WTC11 (cell line): ENCODE results near the gene RASL10A. TPM values are rescaled to one million over a fixed set of nuclear protein-coding genes. Genes with fewer than 3 reads are reported as not detected.
A peak's percentile ranks its signal among the peaks of the same experiment; 100 is the strongest.

ENCODE experiments used
- ATAC-seq: fragments of 200-7000 bp; cut with Tn5 transposase; 2 replicates; pipeline ENCODE4 v1.10.0; 2021; ENCODE audit warnings: mild to moderate bottlenecking, moderate library complexity
- CTCF ChIA-PET: fragments of 300-600 bp; sonication (Branson Sonifier 250); formaldehyde crosslinking; loops from one replicate; lab custom pipeline; 2021; ENCODE audit warnings: antibody characterized with exemption; lab: Charles Lee
- POLR2A ChIA-PET: fragments of 350-600 bp; sonication (Branson Sonifier 250); formaldehyde crosslinking; loops from one replicate; lab custom pipeline; 2021; ENCODE audit warnings: antibody characterized with exemption; lab: Charles Lee
- DNase-seq: peaks from one replicate; pipeline ENCODE4 v3.0.0; 2021; ENCODE audit warnings: low spot score
- H3K27ac Mint-ChIP-seq: 2 replicates; pipeline ENCODE4 v1.8.0; 2021; ENCODE audit warnings: mixed read lengths
- H3K27me3 Mint-ChIP-seq: 2 replicates; pipeline ENCODE4 v1.8.0; 2021; ENCODE audit warnings: low read depth, mild to moderate bottlenecking, moderate library complexity, mixed read lengths
- H3K36me3 Mint-ChIP-seq: 2 replicates; pipeline ENCODE4 v1.8.0; 2021; ENCODE audit warnings: mixed read lengths
- H3K4me1 Mint-ChIP-seq: 2 replicates; pipeline ENCODE4 v1.8.0; 2022; ENCODE audit warnings: mixed read lengths
- H3K4me3 Mint-ChIP-seq: 2 replicates; pipeline ENCODE4 v1.8.0; 2021; ENCODE audit warnings: mild to moderate bottlenecking, moderate library complexity, mixed read lengths
- H3K9me3 Mint-ChIP-seq: 2 replicates; pipeline ENCODE4 v1.8.0; 2021; ENCODE audit warnings: mixed read lengths
- CREM ChIP-seq: sonication (generic); formaldehyde crosslinking; IDR thresholded peaks from 2 replicates; pipeline ENCODE4 v1.8.1; 2022; ENCODE audit warnings: mild to moderate bottlenecking, missing genetic modification reagents, moderate library complexity
- E2F4 ChIP-seq: sonication (generic); formaldehyde crosslinking; IDR thresholded peaks from 2 replicates; pipeline ENCODE4 v1.8.1; 2022; ENCODE audit warnings: low read depth, mild to moderate bottlenecking, moderate library complexity, missing genetic modification reagents, borderline replicate concordance
- EMX1 ChIP-seq: fragments of 250-450 bp; sonication (Bioruptor Pico); IDR thresholded peaks from 2 replicates; pipeline ENCODE4 v1.8.0; 2021; ENCODE audit warnings: mild to moderate bottlenecking
- ERG ChIP-seq: fragments of 250-450 bp; sonication (Bioruptor Pico); IDR thresholded peaks from 2 replicates; pipeline ENCODE4 v1.8.0; 2021; ENCODE audit warnings: mild to moderate bottlenecking
- HMGXB4 ChIP-seq: sonication (generic); formaldehyde crosslinking; IDR thresholded peaks from 2 replicates; pipeline ENCODE4 v1.8.1; 2023; ENCODE audit warnings: mild to moderate bottlenecking, moderate library complexity, missing genetic modification reagents
- IRF2 ChIP-seq: sonication (generic); formaldehyde crosslinking; IDR thresholded peaks from 2 replicates; pipeline ENCODE4 v1.8.0; 2022; ENCODE audit warnings: low read depth, missing genetic modification reagents, borderline replicate concordance
- KAT7 ChIP-seq: sonication (generic); formaldehyde crosslinking; IDR thresholded peaks from 2 replicates; pipeline ENCODE4 v1.8.1; 2023; ENCODE audit warnings: missing genetic modification reagents, mild to moderate bottlenecking, borderline replicate concordance
- PRDM15 ChIP-seq: sonication (generic); formaldehyde crosslinking; IDR thresholded peaks from 2 replicates; pipeline ENCODE4 v1.8.0; 2022; ENCODE audit warnings: missing genetic modification reagents
- PREB ChIP-seq: sonication (generic); formaldehyde crosslinking; IDR thresholded peaks from 2 replicates; pipeline ENCODE4 v1.8.1; 2022; ENCODE audit warnings: mild to moderate bottlenecking, missing genetic modification reagents, moderate library complexity, borderline replicate concordance
- ZBTB43 ChIP-seq: sonication (generic); formaldehyde crosslinking; IDR thresholded peaks from 2 replicates; pipeline ENCODE4 v1.8.1; 2023; ENCODE audit warnings: mild to moderate bottlenecking, missing genetic modification reagents
- ZNF232 ChIP-seq: sonication (generic); formaldehyde crosslinking; IDR thresholded peaks from 2 replicates; pipeline ENCODE4 v1.8.0; 2022; ENCODE audit warnings: mild to moderate bottlenecking, missing genetic modification reagents
- ZNF263 ChIP-seq: sonication (generic); formaldehyde crosslinking; IDR thresholded peaks from 2 replicates; pipeline ENCODE4 v1.8.1; 2022; ENCODE audit warnings: low read depth, mild to moderate bottlenecking, moderate library complexity, missing genetic modification reagents
- ZNF423 ChIP-seq: fragments of 250-450 bp; sonication (Bioruptor Pico); IDR thresholded peaks from 2 replicates; pipeline ENCODE4 v2.1.2; 2022; ENCODE audit warnings: mild to moderate bottlenecking, moderate library complexity
- total RNA-seq: library from RNA; stranded (reverse); gene quantifications from 3 replicates; pipeline ENCODE4 v1.2.3, GENCODE V29; 2021

RASL10A gene
- total RNA-seq, 1 experiment from 2014 or later, result 1.6 TPM

- TF ChIP-seq PREB (CRISPR knock-in tag) (0 out of 2 replicates have a peak, but pooled peaks have one; percentile 50), E2F4 (CRISPR knock-in tag) (no peak), ERG (CRISPR knock-in tag) (0 out of 2 replicates have a peak, but pooled peaks have one; percentile 52), ZNF423 (CRISPR knock-in tag) (no peak), ZNF263 (no peak), PRDM15 (peak; percentile 94), CREM (CRISPR knock-in tag) (0 out of 2 replicates have a peak, but pooled peaks have one; percentile 23), EMX1 (CRISPR knock-in tag) (peak; percentile 73; the same call in 1 of the 2 replicates), HMGXB4 (CRISPR knock-in tag) (peak; percentile 2; the same call in 1 of the 2 replicates), ZBTB43 (CRISPR knock-in tag) (0 out of 2 replicates have a peak, but pooled peaks have one; percentile 22), KAT7 (0 out of 2 replicates have a peak, but pooled peaks have one; percentile 54), IRF2 (no peak), ZNF232 (CRISPR knock-in tag) (peak; percentile 29; the same call in 1 of the 2 replicates)
- peaks cover 4% of the 10 kb centered on the region for H3K27me3 Mint-ChIP-seq
- peaks cover 39% of the 10 kb centered on the region for H3K36me3 Mint-ChIP-seq
- H3K4me1 Mint-ChIP-seq, result peaks cover 41% of the 10 kb centered on the region
- DNase-seq, result no peak
- peak overlapping the region; percentile 85 for H3K4me3 Mint-ChIP-seq
- ChIA-PET POLR2A (no interaction called here), CTCF (interaction anchor here (0.9 to 1.7 kb wide), 5 partner anchors 8 to 113 kb away, joined by 3 to 10 read pairs (median 7); no protein-coding TSS in a partner anchor)
- no peaks in the 10 kb centered on the region for H3K9me3 Mint-ChIP-seq
- peak overlapping the region; percentile 73; the same call in 1 of the 2 replicates for H3K27ac Mint-ChIP-seq
- peak; percentile 10 for ATAC-seq
Observed at GRCh38 chr22:29267462-29267857, 48.0 kb downstream of the RASL10A start.
